ENCODE results near the gene MUC4.
"Not testable (repeated sequence)": the region's sequence is repeated elsewhere in the genome, so short reads cannot be mapped to it uniquely, and the experiment has no call there.

MUC4 gene

DNA sequence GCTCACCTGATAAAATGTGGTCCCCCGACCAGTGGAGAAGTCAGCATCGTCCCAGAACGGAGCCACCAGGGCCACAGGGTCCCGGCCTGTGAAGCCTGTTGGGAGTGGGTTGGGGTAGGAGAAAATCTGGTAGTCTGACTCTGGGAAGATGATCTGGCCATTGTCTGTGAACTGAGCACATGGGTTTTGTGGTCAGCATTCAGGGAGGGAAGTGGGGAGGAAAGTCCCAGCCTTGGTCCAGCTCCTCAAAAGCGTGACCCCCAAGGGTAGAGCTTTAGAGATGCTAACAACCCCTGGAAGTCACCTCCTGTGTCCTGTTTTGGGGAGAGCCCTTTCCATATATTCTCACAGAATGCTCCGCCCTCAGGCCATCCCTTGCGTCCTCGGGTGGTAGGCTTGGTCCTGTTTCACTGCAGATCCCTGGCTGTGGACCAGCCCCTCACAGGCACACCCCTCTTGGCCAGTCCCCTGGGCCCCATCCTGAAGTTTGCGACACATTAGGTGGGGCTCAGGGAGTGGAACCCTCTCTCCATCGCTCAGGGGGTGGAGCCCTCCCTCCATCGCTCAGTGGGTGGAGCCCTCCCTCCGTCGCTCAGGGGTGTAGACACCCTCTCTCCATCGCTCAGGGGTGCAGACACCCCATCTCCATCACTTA is 40.0 kb downstream of the MUC4 start:
- TF ChIP-seq, protein P1, sequence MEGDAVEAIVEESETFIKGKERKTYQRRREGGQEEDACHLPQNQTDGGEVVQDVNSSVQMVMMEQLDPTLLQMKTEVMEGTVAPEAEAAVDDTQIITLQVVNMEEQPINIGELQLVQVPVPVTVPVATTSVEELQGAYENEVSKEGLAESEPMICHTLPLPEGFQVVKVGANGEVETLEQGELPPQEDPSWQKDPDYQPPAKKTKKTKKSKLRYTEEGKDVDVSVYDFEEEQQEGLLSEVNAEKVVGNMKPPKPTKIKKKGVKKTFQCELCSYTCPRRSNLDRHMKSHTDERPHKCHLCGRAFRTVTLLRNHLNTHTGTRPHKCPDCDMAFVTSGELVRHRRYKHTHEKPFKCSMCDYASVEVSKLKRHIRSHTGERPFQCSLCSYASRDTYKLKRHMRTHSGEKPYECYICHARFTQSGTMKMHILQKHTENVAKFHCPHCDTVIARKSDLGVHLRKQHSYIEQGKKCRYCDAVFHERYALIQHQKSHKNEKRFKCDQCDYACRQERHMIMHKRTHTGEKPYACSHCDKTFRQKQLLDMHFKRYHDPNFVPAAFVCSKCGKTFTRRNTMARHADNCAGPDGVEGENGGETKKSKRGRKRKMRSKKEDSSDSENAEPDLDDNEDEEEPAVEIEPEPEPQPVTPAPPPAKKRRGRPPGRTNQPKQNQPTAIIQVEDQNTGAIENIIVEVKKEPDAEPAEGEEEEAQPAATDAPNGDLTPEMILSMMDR (IDR thresholded peaks at IDR 0.05; ENCODE audit: control extremely low read depth, extremely low read depth, low read depth, missing control alignments) = no peak
- CTCF ChIA-PET = interaction anchor here (1.4 kb wide), 1 partner anchor 16 kb away, joined by 3 read pairs; no protein-coding TSS in a partner anchor
- no peak for DNase-seq (ENCODE audit: extremely low spot score)
- POLR2A ChIA-PET = no interaction called here

DNA sequence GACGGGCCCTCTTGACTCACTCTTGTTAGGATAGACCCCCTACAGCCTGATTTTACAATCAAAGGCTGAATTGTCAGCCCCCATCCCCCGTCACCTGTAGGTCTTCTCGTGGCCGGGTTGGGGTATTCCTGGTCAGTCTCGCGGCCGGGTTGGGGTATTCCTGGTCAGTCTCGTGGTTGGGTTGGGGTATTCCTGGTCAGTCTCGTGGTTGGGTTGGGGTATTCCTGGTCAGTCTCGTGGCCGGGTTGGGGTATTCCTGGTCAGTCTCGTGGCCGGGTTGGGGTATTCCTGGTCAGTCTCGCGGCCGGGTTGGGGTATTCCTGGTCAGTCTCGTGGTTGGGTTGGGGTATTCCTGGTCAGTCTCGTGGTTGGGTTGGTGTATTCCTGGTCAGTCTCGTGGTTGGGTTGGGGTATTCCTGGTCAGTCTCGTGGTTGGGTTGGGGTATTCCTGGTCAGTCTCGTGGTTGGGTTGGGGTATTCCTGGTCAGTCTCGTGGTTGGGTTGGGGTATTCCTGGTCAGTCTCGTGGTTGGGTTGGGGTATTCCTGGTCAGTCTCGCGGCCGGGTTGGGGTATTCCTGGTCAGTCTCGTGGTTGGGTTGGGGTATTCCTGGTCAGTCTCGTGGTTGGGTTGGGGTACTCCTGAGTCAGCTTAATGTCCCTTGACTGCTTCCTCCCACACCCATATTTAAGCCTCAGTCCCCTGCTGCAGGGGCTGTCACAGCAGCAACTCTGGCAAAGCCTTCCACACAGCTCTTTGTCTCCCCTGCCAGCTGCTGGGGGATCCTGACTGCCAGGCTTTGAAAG is 40.7 kb downstream of the MUC4 start:
- POLR2A ChIA-PET; DNase-seq (ENCODE audit: extremely low spot score): not testable (repeated sequence)
- CTCF ChIA-PET = interaction anchor here (1.4 kb wide), 1 partner anchor 16 kb away, joined by 3 read pairs; no protein-coding TSS in a partner anchor

DNA sequence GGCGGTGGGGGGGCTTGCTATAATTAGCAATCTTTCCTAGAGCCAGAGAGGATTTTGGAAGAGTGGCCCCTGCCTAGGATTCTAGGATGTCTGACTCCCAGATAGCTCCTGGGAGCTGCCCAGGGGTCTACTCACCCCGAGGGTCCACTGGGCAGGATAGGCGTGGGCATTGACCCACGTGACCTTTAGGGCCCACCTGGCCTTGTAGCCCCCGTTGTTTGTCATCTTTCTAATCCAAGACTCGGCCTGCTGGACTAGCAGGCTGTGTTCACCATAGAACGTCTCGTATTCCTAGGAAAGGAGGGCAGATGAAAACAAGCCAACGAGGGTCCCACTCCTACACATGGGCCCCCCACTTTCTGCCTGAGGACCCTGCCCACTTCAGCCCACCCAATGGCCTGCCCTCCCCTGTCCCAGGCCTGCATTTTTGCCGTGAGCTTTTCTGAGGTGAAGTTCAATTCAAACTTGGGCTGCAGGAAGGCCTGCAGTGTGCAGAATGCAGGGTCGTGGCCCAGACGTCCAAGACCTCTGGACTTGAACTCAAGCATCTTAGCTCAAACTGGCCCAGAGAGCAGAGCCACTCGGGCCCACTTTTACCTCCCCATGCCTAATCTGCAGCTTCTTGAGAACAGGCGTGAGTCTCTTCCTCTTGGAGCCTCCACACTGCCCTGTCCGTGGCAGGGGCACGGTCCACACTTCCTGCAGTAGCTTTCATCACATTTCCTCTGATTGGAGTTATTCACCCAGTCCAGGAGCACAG is 41.5 kb downstream of the MUC4 start:
- ChIA-PET CTCF (no interaction called here), POLR2A (no interaction called here)
- DNase-seq (ENCODE audit: extremely low spot score) = no peak
- TF ChIP-seq, protein P1 (IDR thresholded peaks at IDR 0.05; ENCODE audit: control extremely low read depth, extremely low read depth, low read depth, missing control alignments) = no peak

DNA sequence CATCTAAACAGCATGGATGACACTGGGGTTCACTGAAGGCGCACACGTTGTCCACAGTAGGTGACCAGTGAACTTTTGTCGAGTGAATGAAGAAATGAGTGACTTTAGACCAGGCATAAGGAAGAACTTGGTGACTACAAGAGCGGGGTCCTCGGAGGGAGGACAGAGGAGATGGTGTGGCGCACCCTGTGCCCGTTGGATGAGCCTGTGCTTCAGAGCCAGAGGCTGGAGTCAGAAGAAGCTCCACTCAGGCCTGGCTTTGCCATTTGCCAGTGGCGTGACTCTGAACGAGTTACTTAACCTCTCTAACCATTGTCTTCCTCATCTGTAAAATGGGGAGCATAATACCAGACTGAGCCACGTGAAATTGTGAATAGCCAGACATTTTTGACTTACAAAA is 42.2 kb downstream of the MUC4 start:
- DNase-seq (ENCODE audit: extremely low spot score) = no peak
- TF ChIP-seq, protein P1 (IDR thresholded peaks at IDR 0.05; ENCODE audit: control extremely low read depth, extremely low read depth, low read depth, missing control alignments) = no peak
- ChIA-PET CTCF (no interaction called here), POLR2A (no interaction called here)

GRCh38 chr3:195768831-195769303 is 42.9 kb downstream of the MUC4 start:
- TF ChIP-seq, protein P1 (IDR thresholded peaks at IDR 0.05; ENCODE audit: control extremely low read depth, extremely low read depth, low read depth, missing control alignments) = no peak
- ChIA-PET CTCF (interaction anchor here (0.6 kb wide), 1 partner anchor 138 kb away, joined by 3 read pairs; no protein-coding TSS in a partner anchor), POLR2A (no interaction called here)
- no peak for DNase-seq (ENCODE audit: extremely low spot score)

DNA sequence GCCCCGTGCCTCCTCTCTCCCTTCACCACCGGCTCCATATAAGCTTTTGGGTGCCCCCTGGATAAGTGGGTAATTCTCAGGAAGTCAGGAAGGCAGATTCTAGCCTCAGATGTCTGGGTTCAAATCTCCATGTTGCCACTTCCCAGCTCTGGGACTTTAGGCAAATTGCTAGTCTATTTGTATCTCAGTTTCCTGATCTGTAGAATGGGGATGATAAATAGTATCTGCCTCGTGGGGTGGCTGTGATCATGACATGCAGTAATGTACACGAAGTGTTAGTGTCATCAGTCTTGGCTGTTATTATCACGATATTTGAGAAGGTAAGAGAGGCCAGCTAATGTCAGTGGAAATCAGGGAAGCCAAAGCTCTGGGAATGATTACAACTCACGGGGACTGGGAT is 43.3 kb downstream of the MUC4 start:
- ChIA-PET POLR2A (no interaction called here), CTCF (interaction anchor here (0.6 kb wide), 1 partner anchor 139 kb away, joined by 3 read pairs; no protein-coding TSS in a partner anchor)
- DNase-seq (ENCODE audit: extremely low spot score) = no peak
- TF ChIP-seq, protein P1 (IDR thresholded peaks at IDR 0.05; ENCODE audit: control extremely low read depth, extremely low read depth, low read depth, missing control alignments) = no peak

All from GM10248 (cell line).